ENCODE data around the gene OR8K3.

The OR8K3 gene

GRCh38 chr11:56314844-56315243 lies at the start of gene OR8K3:
OR8K3 (plus strand) TSS chr11:56315144; CDS start chr11:56318307, 3,163 bp downstream.
- no peak for DNase-seq (ENCODE audit: low spot score)

GRCh38 chr11:56271092-56271491 lies 43.9 kb upstream of the OR8K3 start:
- DNase-seq (ENCODE audit: low spot score), result no peak

- DNase-seq (ENCODE audit: low spot score), result no peak
Observed at GRCh38 chr11:56273854-56274253, 41.1 kb upstream of the OR8K3 start, which contains the start of gene OR5T1. OR5T1 (plus strand) TSS chr11:56274154; CDS start chr11:56275639, 1,485 bp downstream.

- no peak for DNase-seq (ENCODE audit: low spot score)
Observed at GRCh38 chr11:56292154-56292553, 22.8 kb upstream of the OR8K3 start, which contains the start of gene OR8H1. OR8H1 (minus strand) TSS chr11:56292254; CDS start chr11:56291062, 1,192 bp downstream.

- no peak for DNase-seq (ENCODE audit: low spot score)
Observed at GRCh38 chr11:56296898-56297297, 18.0 kb upstream of the OR8K3 start.

GRCh38 chr11:56307836-56308235 lies 7.1 kb upstream of the OR8K3 start:
- no peak for DNase-seq (ENCODE audit: low spot score)

- DNase-seq (ENCODE audit: low spot score), result no peak
Observed at GRCh38 chr11:56331861-56332491, 17.0 kb downstream of the OR8K3 start.

- DNase-seq (ENCODE audit: low spot score), result no peak
Observed at GRCh38 chr11:56333156-56333555, 18.2 kb downstream of the OR8K3 start.

- no peak for DNase-seq (ENCODE audit: low spot score)
Observed at GRCh38 chr11:56340289-56340688, 25.3 kb downstream of the OR8K3 start.

- DNase-seq (ENCODE audit: low spot score), result no peak
Observed at GRCh38 chr11:56345739-56346138, 30.8 kb downstream of the OR8K3 start, which contains the start of gene OR8K1. OR8K1 (plus strand) TSS chr11:56346039; CDS start chr11:56346039, 0 bp downstream.

GRCh38 chr11:56353991-56354390 lies 39.0 kb downstream of the OR8K3 start, which contains the start of gene OR8J1:
OR8J1 (plus strand) TSS chr11:56354291; CDS start chr11:56360247, 5,956 bp downstream.
- DNase-seq (ENCODE audit: low spot score), result no peak
